HUES48 (cell line): ENCODE data around the gene ZBTB42.

Experiments
- H3K27ac ChIP-seq: one replicate; pipeline ENCODE4 v1.7.0; 2013; ENCODE audit warnings: low read depth, low read length, inconsistent platforms
- H3K27me3 ChIP-seq: 2 replicates; pipeline ENCODE4 v1.6.1; 2013; ENCODE audit warnings: mild to moderate bottlenecking, low read length; ENCODE audit not compliant: control insufficient read depth, insufficient read depth
- H3K36me3 ChIP-seq: 2 replicates; pipeline ENCODE4 v1.6.1; 2013; ENCODE audit warnings: low read length; ENCODE audit not compliant: control insufficient read depth, insufficient read depth
- H3K4me1 ChIP-seq: 2 replicates; pipeline ENCODE4 v1.6.1; 2013; ENCODE audit warnings: mild to moderate bottlenecking, low read length; ENCODE audit not compliant: control insufficient read depth, insufficient read depth
- H3K4me3 ChIP-seq: 2 replicates; pipeline ENCODE4 v1.5.1; 2013; ENCODE audit warnings: mild to moderate bottlenecking, low read depth, low read length
- H3K9ac ChIP-seq: 2 replicates; pipeline ENCODE4 v1.6.1; 2013; ENCODE audit warnings: mild to moderate bottlenecking, low read depth, low read length, moderate library complexity
- H3K9me3 ChIP-seq: 2 replicates; pipeline ENCODE4 v1.6.1; 2013; ENCODE audit warnings: low read length; ENCODE audit not compliant: control insufficient read depth, insufficient read depth

The ZBTB42 gene

DNA sequence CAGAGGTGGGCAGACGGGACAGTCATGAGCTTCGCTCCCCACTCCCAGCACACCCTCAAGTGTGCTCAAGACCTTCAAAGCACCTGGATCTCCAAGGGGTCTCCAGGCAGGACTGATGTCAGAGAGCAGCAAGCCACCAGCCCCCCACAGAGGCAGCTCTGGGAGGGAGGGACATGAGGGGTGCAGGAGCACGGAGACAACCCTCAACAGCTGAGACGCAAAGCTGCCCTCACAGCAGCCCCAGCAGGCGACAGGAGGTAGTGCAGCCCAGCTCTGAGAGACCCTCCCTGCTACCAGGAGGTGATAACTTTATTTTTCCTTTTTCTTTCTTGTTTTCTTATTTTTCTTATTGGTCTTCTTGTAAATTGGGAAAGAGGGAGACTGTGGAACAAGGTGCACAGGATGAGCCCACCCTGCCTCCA is 30.0 kb upstream of the ZBTB42 start:
- H3K4me1 ChIP-seq = no peaks in the 10 kb centered on the region; the same call in 1 of the 2 replicates
- H3K9me3 ChIP-seq = peaks cover 5% of the 10 kb centered on the region
- peaks cover 38% of the 10 kb centered on the region for H3K36me3 ChIP-seq
- H3K4me3 ChIP-seq = no peak overlapping the region
- H3K9ac ChIP-seq = no peak overlapping the region
- H3K27ac ChIP-seq = no peak overlapping the region
- no peaks in the 10 kb centered on the region for H3K27me3 ChIP-seq

DNA sequence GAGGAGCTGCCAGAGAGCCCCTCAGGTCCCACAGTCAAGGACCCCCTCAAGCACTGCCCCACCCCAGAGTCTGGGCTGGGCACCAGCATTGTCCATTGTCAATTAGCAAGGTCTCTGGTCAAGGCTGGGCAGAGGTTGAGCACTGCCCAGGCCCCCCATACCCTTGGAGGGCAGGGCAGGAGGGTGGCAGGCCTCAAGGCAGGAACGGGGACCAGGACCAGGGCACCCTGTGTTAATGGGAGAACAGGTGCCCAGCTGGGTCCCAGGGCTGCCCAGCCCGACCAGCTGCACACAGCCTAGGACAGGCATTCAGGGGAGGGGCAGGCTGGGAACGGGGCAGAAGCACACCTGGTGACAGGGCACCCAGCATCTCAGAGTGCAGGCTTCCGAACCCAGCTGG is 29.5 kb upstream of the ZBTB42 start:
- Histone ChIP-seq H3K36me3 (peaks cover 38% of the 10 kb centered on the region), H3K4me3 (no peak overlapping the region), H3K9ac (no peak overlapping the region), H3K27ac (no peak overlapping the region), H3K4me1 (no peaks in the 10 kb centered on the region; the same call in 1 of the 2 replicates), H3K9me3 (peaks cover 5% of the 10 kb centered on the region), H3K27me3 (no peaks in the 10 kb centered on the region)

DNA sequence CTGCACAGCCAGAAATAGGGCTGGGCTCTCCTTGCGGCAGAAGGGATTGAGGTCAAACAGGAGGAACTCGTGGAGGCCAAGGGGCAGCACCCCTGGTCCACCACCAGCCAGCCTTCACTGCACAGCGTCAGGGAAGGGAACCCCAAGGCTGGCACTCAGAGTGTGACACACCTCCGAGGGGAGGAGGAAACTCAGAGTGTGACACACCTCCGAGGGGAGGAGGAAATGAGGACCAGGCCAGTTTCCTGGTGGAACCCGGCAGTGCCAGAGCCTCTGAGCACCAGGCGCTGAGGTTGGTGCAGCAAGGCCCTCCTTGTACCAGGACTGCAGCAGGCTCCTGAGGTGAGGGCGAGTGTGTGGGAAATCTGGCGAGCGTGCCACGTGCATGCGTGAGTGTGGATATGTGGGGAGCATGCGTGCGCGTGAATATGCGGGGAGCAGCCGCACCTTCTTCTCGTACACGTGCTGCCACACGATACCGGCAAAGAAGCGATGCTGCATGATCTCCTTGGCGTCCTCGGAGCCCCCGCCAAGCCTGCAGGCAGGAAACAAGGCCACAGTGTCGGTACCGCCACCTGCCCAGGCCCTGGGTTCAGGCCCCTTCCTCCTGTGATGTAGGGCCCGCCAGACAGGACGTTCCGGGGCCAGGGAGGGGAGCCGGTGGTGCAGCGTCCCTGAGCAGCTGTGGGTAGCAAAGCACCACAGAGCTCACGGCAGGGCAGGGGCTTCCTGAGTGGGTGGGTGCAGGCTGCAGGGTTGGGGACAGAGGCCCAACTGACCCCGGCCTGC is 28.8 kb upstream of the ZBTB42 start:
- no peak overlapping the region for H3K4me3 ChIP-seq
- no peaks in the 10 kb centered on the region; the same call in 1 of the 2 replicates for H3K4me1 ChIP-seq
- H3K36me3 ChIP-seq = peaks cover 38% of the 10 kb centered on the region
- H3K9ac ChIP-seq = no peak overlapping the region
- no peaks in the 10 kb centered on the region for H3K27me3 ChIP-seq
- H3K9me3 ChIP-seq = peaks cover 5% of the 10 kb centered on the region
- H3K27ac ChIP-seq = no peak overlapping the region

DNA sequence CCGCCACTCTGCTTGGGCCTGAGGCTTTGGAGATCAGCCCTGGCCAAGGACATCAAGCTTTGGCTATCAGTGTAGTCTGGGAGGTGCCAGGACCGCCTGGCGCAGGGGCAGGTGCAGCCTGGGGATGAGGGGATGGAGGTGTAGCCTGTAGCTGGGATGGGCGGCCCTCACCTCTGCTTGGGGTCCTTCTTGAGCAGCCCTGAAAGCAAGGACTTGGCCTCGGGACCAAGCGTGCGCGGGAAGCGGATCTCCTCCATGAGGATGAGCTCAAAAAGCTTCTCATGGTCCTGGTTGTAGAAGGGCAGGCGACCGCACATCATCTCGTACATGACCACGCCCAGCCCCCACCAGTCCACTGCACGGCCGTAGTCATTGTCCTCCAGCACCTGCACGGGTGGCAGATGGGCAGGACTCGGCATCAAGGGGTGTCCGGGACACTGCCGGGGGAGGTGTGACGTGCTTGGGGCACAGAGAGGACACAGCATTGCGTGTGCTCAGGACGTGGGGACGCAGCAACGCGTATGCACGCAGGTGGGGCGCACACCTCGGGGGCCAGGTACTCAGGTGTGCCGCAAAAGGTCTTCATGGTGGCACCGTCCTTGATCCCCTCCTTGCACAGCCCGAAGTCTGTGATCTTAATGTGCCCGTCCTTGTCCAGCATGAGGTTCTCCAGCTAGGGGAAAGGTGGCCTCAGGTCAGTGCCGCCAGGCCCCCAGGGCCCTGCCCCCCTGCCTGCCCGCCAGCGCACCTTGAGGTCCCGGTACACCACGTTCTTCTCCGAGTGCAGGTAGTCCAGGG is 28.0 kb upstream of the ZBTB42 start:
- Histone ChIP-seq H3K9ac (no peak overlapping the region), H3K9me3 (peaks cover 5% of the 10 kb centered on the region), H3K4me3 (no peak overlapping the region), H3K4me1 (no peaks in the 10 kb centered on the region), H3K27ac (no peak overlapping the region), H3K36me3 (peaks cover 38% of the 10 kb centered on the region), H3K27me3 (no peaks in the 10 kb centered on the region)

DNA sequence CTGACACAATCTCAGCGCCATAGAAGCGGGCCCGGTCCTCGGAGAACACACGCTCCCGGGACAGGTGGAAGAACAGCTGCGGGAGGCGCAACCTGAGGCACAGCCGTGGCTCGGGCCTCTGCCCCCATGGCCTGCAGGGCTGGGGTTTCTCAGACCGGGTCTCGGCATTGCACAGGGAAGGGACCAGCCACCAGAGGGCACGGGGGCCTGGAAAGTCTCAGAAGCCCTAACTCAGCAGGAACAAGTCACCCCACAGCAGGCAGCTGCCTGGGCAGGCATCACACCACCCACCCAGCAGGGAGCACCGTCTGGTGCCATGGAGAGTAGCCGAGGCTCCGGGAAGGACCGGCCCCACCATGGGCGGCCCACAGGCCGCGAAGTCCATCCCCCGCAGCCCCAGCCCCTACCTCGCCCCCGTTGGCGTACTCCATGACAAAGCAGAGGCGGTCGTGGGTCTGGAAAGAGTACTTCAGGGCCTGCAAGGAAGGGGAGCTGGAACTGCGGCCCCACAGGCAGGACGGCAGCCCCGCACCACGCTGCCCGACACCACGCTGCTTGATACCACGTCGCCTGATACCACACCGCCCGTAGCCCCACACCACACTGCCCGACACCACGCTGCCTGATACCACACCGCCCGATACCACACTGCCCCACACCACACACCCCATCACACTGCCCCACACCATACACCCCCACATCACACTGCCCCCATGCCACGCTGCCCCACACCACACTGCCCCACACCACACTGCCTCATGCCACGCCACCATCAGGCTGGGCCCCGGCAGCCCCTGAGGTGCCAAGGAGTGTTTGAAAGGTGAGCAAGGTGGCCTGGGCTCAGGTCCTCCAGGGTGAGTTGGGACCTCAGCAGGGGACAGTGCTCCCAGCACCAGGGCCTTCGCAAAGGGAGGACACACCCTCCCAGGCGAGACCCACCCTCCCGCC is 27.1 kb upstream of the ZBTB42 start:
- H3K27me3 ChIP-seq = no peaks in the 10 kb centered on the region
- peaks cover 38% of the 10 kb centered on the region for H3K36me3 ChIP-seq
- H3K27ac ChIP-seq = no peak overlapping the region

DNA sequence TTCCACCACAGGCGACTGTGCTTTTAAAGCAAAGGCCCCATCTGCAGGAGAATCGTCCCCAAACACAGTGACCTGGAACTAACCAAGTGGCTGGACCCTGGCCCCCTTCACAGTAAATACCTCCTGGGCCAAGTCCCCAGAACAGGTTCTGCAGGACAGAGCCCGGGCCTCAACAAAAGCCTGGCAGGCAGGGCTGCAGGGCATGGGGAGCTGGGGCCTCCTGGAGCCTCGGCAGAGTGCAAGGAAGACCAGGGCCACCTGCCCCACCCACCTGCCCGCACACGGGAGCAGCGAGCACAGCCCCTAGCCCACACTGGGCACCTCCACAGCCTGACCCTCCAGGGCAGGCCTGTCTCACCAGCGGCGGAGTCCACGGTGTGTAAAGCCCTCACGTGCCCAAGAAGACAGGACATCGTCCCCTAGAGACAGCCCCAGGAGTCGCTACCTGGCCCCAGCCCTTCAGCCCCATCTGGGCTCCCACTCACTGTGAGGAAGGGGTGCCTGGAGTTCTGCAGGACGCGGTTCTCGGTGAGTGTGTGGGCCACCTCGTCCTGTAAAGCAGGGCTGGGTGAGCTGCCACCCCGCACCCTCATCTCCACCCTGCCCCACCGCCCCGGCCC is 26.3 kb upstream of the ZBTB42 start:
- H3K36me3 ChIP-seq = peaks cover 38% of the 10 kb centered on the region
- no peak overlapping the region for H3K4me3 ChIP-seq
- H3K9me3 ChIP-seq = peaks cover 5% of the 10 kb centered on the region
- H3K27ac ChIP-seq = no peak overlapping the region
- no peak overlapping the region for H3K9ac ChIP-seq
- H3K4me1 ChIP-seq = no peaks in the 10 kb centered on the region
- H3K27me3 ChIP-seq = no peaks in the 10 kb centered on the region

More for the DNA sequence above, 27.1 kb upstream of the ZBTB42 start:
- no peak overlapping the region for H3K9ac ChIP-seq
- H3K4me1 ChIP-seq = no peaks in the 10 kb centered on the region
- no peak overlapping the region for H3K4me3 ChIP-seq
- peaks cover 5% of the 10 kb centered on the region for H3K9me3 ChIP-seq

DNA sequence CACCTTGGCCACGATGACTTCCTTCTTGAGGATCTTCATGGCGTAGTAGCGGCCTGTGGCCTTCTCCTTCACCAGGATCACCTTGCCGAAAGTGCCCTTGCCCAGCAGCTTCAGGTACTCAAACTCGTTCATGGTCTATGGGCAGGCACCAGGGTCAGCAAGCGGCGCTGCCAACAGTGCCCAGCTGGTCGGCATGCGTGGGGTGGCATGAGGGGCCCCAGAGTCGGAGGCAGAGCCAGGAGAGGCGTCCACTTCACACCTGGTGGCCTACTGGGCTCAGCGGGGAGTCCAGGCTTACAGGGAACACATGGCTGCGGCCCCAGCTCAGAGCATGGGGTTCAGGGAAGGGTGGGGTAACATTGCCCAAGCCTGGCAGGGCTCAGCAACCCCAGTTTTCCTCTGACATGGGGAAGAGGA is 25.8 kb upstream of the ZBTB42 start:
- Histone ChIP-seq H3K9ac (no peak overlapping the region), H3K36me3 (peaks cover 38% of the 10 kb centered on the region), H3K9me3 (peaks cover 5% of the 10 kb centered on the region), H3K27ac (no peak overlapping the region), H3K4me3 (no peak overlapping the region), H3K4me1 (no peaks in the 10 kb centered on the region), H3K27me3 (no peaks in the 10 kb centered on the region)

DNA sequence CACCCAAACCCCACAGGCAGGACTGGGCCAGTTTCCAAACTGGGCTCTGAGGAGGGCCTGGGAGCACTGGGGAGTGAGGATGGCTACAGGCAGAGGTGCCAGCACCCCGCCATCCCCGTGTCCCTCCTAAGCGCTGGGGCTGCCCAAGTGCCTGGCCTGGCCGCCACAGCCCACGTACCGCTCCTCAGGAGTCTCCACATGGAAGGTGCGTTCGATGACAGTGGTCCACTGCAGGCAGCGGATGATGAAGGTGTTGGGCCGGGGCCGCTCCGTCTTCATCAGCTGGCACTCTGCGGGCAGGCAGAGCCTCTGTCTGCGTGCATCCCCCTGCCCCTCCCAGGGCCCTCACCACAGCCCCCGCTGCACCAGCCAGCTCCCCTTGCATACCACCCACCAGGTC is 24.4 kb upstream of the ZBTB42 start:
- peaks cover 26% of the 10 kb centered on the region for H3K36me3 ChIP-seq

DNA sequence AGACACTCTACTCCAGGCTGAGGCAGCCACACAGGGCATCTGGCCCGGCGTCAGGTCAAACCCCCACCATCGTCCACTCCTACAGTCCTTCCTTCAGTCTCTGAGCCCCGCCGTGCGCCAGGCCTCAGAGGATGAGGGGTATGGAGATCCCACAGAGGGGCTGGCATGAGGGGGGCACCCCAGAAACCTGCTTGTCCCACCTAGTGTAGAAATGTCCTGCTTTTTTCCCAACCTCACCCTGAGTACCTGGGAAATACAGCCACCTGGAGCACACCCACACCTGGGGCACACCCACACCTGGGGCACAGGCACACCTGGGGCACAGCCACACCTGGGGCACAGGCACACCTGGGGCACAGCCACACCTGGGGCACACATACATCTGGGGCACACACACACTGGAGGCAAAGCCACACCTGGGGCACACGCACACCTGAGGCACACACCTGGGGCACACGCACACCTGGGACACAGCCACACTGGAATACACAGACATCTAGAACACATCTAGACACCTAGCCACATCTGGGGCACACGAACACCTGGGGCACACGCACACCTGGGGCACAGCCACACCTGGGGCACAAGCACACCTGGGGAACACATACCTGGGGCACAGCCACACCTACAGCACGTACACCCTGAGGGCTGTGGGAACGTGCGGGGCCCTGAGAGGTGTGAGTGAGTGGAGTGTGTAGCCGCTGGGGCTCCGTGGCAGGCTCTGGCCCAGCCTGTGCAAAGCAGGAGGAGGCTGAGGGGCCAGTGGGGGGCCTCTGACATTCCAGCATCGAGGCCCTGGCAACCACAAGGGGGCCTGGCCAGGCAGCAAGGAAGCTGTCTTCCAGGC is 23.7 kb upstream of the ZBTB42 start:
- H3K9me3 ChIP-seq = no peaks in the 10 kb centered on the region
- H3K9ac ChIP-seq = no peak overlapping the region
- H3K27ac ChIP-seq = no peak overlapping the region
- H3K36me3 ChIP-seq = peaks cover 19% of the 10 kb centered on the region
- no peaks in the 10 kb centered on the region for H3K4me1 ChIP-seq
- no peaks in the 10 kb centered on the region for H3K27me3 ChIP-seq
- no peak overlapping the region for H3K4me3 ChIP-seq

More for the DNA sequence above, 24.4 kb upstream of the ZBTB42 start:
- no peak overlapping the region for H3K4me3 ChIP-seq
- no peaks in the 10 kb centered on the region for H3K4me1 ChIP-seq
- H3K27ac ChIP-seq = no peak overlapping the region
- H3K9ac ChIP-seq = no peak overlapping the region
- no peaks in the 10 kb centered on the region for H3K9me3 ChIP-seq
- H3K27me3 ChIP-seq = no peaks in the 10 kb centered on the region
